ENCODE results near the gene LDLR.
"Not testable (repeated sequence)": the region's sequence is repeated elsewhere in the genome, so short reads cannot be mapped to it uniquely, and the experiment has no call there.

The LDLR gene

GRCh38 chr19:11140896-11141295, 51.6 kb downstream of the LDLR start:
- DNase-seq (ENCODE audit: low spot score): no peak

GRCh38 chr19:11141937-11142527, 52.8 kb downstream of the LDLR start:
- no peak for DNase-seq (ENCODE audit: low spot score)

GRCh38 chr19:11142528-11143171, 53.4 kb downstream of the LDLR start:
- no peak for DNase-seq (ENCODE audit: low spot score)

- DNase-seq (ENCODE audit: low spot score): no peak
Measured at GRCh38 chr19:11145536-11145924, 56.3 kb downstream of the LDLR start.

GRCh38 chr19:11148001-11148400, 58.7 kb downstream of the LDLR start:
- DNase-seq (ENCODE audit: low spot score): no peak

- DNase-seq (ENCODE audit: low spot score): no peak
Measured at GRCh38 chr19:11151181-11151580, 61.9 kb downstream of the LDLR start.

- DNase-seq (ENCODE audit: low spot score): no peak
Measured at GRCh38 chr19:11152318-11153062, 63.2 kb downstream of the LDLR start.

- no peak for DNase-seq (ENCODE audit: low spot score)
Measured at GRCh38 chr19:11154683-11155047, 65.4 kb downstream of the LDLR start.

- peak; percentile 99 for DNase-seq (ENCODE audit: low spot score)
Measured at GRCh38 chr19:11155373-11156120, 66.3 kb downstream of the LDLR start, which contains the start of gene SPC24. SPC24 (minus strand) TSS chr19:11155782; CDS start chr19:11155776, 6 bp downstream.

GRCh38 chr19:11159598-11160439, 70.6 kb downstream of the LDLR start:
- no peak for DNase-seq (ENCODE audit: low spot score)

- DNase-seq (ENCODE audit: low spot score): not testable (repeated sequence)
Measured at GRCh38 chr19:11160440-11160768, 71.1 kb downstream of the LDLR start.

GRCh38 chr19:11164296-11164695, 75.0 kb downstream of the LDLR start:
- DNase-seq (ENCODE audit: low spot score): no peak

- peak; percentile 60 for DNase-seq (ENCODE audit: low spot score)
Measured at GRCh38 chr19:11164879-11165406, 75.7 kb downstream of the LDLR start.

GRCh38 chr19:11165486-11166030, 76.3 kb downstream of the LDLR start:
- no peak for DNase-seq (ENCODE audit: low spot score)

- no peak for DNase-seq (ENCODE audit: low spot score)
Measured at GRCh38 chr19:11166281-11167142, 77.2 kb downstream of the LDLR start.

GRCh38 chr19:11168568-11168967, 79.3 kb downstream of the LDLR start:
- DNase-seq (ENCODE audit: low spot score): no peak

GRCh38 chr19:11169896-11170678, 80.8 kb downstream of the LDLR start:
- no peak for DNase-seq (ENCODE audit: low spot score)

- DNase-seq (ENCODE audit: low spot score): no peak
Measured at GRCh38 chr19:11171144-11171543, 81.9 kb downstream of the LDLR start.

GRCh38 chr19:11172576-11172975, 83.3 kb downstream of the LDLR start:
- DNase-seq (ENCODE audit: low spot score): no peak
